Measurements from ENCODE around the gene HOXB7. TPM values are rescaled to one million over a fixed set of nuclear protein-coding genes. Genes with fewer than 3 reads are reported as not detected.
A peak's percentile ranks its signal among the peaks of the same experiment; 100 is the strongest.

The HOXB7 gene
- total and polyA plus RNA-seq, 4 donors: 0.08 to 0.31 (median 0.27) TPM

DNA sequence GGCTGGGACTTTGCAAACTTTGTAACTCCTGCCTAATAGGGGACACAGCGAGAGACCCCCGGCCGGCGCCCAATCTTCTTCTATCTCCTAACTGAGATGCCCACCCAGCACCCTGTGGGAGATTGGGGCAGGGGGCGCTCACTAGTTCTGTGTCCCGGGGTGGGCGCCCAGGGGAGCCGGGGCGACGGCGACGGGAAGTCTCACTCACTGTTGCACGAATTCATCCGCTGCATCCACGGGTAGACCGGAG, 13.4 kb downstream of the HOXB7 start:
- peak overlapping the region in 2 of 3 donors; percentile 2 to 35 for H3K4me3 ChIP-seq (ENCODE audit: low read depth in 1 of 3, low read length in 3 of 3)
- no peaks in the 10 kb centered on the region for H3K9me3 ChIP-seq (ENCODE audit: control insufficient read depth in 4 of 4, low read length in 3 of 4)
- H3K27me3 ChIP-seq (ENCODE audit: control insufficient read depth in 4 of 4, insufficient read depth in 4 of 4, low read length in 3 of 4): peaks cover 4 to 32% (median 11%) of the 10 kb centered on the region in 4 donors
- no peak for DNase-seq (ENCODE audit: low spot score)
- no peak overlapping the region for H3K9ac ChIP-seq (ENCODE audit: low read depth in 1 of 2, low read length in 2 of 2)
- H3K4me1 ChIP-seq (ENCODE audit: control insufficient read depth in 4 of 4, insufficient read depth in 4 of 4, low read length in 3 of 4): peaks cover 0 to 31% (median 4%) of the 10 kb centered on the region in 4 donors
- TF ChIP-seq SP1 (IDR thresholded peaks at IDR 0.05) (no peak), TAF1 (conservative IDR thresholded peaks at IDR 0.05) (no peak), RAD21 (IDR thresholded peaks at IDR 0.05) (no peak), HNF4A (conservative IDR thresholded peaks at IDR 0.05) (no peak), JUND (IDR thresholded peaks at IDR 0.05) (no peak)
- TF ChIP-seq, protein P1, sequence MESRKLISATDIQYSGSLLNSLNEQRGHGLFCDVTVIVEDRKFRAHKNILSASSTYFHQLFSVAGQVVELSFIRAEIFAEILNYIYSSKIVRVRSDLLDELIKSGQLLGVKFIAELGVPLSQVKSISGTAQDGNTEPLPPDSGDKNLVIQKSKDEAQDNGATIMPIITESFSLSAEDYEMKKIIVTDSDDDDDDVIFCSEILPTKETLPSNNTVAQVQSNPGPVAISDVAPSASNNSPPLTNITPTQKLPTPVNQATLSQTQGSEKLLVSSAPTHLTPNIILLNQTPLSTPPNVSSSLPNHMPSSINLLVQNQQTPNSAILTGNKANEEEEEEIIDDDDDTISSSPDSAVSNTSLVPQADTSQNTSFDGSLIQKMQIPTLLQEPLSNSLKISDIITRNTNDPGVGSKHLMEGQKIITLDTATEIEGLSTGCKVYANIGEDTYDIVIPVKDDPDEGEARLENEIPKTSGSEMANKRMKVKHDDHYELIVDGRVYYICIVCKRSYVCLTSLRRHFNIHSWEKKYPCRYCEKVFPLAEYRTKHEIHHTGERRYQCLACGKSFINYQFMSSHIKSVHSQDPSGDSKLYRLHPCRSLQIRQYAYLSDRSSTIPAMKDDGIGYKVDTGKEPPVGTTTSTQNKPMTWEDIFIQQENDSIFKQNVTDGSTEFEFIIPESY (IDR thresholded peaks at IDR 0.05): no peak
- TF ChIP-seq, protein P2, sequence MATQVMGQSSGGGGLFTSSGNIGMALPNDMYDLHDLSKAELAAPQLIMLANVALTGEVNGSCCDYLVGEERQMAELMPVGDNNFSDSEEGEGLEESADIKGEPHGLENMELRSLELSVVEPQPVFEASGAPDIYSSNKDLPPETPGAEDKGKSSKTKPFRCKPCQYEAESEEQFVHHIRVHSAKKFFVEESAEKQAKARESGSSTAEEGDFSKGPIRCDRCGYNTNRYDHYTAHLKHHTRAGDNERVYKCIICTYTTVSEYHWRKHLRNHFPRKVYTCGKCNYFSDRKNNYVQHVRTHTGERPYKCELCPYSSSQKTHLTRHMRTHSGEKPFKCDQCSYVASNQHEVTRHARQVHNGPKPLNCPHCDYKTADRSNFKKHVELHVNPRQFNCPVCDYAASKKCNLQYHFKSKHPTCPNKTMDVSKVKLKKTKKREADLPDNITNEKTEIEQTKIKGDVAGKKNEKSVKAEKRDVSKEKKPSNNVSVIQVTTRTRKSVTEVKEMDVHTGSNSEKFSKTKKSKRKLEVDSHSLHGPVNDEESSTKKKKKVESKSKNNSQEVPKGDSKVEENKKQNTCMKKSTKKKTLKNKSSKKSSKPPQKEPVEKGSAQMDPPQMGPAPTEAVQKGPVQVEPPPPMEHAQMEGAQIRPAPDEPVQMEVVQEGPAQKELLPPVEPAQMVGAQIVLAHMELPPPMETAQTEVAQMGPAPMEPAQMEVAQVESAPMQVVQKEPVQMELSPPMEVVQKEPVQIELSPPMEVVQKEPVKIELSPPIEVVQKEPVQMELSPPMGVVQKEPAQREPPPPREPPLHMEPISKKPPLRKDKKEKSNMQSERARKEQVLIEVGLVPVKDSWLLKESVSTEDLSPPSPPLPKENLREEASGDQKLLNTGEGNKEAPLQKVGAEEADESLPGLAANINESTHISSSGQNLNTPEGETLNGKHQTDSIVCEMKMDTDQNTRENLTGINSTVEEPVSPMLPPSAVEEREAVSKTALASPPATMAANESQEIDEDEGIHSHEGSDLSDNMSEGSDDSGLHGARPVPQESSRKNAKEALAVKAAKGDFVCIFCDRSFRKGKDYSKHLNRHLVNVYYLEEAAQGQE (IDR thresholded peaks at IDR 0.05): no peak
- peak overlapping the region; percentile 32 to 57 for H3K27ac ChIP-seq (ENCODE audit: low read depth in 1 of 2, low read length in 2 of 2)
- 8% methylated on average over 16 of the region's 16 CpGs for WGBS
- no peaks in the 10 kb centered on the region for H3K36me3 ChIP-seq (ENCODE audit: control insufficient read depth in 4 of 4, insufficient read depth in 3 of 4, low read depth in 1 of 4, low read length in 3 of 4)

GRCh38 chr17:48596735-48597527, 13.9 kb downstream of the HOXB7 start:
- no peak overlapping the region for H3K9ac ChIP-seq (ENCODE audit: low read depth in 1 of 2, low read length in 2 of 2)
- H3K4me1 ChIP-seq (ENCODE audit: control insufficient read depth in 4 of 4, insufficient read depth in 4 of 4, low read length in 3 of 4): peaks cover 1 to 30% (median 4%) of the 10 kb centered on the region in 4 donors
- no peaks in the 10 kb centered on the region for H3K9me3 ChIP-seq (ENCODE audit: control insufficient read depth in 4 of 4, low read length in 3 of 4)
- H3K36me3 ChIP-seq (ENCODE audit: control insufficient read depth in 4 of 4, insufficient read depth in 3 of 4, low read depth in 1 of 4, low read length in 3 of 4): no peaks in the 10 kb centered on the region
- no peak for DNase-seq (ENCODE audit: low spot score)
- peaks cover 4 to 30% (median 11%) of the 10 kb centered on the region in 4 donors for H3K27me3 ChIP-seq (ENCODE audit: control insufficient read depth in 4 of 4, insufficient read depth in 4 of 4, low read length in 3 of 4)
- TF ChIP-seq, protein P3, sequence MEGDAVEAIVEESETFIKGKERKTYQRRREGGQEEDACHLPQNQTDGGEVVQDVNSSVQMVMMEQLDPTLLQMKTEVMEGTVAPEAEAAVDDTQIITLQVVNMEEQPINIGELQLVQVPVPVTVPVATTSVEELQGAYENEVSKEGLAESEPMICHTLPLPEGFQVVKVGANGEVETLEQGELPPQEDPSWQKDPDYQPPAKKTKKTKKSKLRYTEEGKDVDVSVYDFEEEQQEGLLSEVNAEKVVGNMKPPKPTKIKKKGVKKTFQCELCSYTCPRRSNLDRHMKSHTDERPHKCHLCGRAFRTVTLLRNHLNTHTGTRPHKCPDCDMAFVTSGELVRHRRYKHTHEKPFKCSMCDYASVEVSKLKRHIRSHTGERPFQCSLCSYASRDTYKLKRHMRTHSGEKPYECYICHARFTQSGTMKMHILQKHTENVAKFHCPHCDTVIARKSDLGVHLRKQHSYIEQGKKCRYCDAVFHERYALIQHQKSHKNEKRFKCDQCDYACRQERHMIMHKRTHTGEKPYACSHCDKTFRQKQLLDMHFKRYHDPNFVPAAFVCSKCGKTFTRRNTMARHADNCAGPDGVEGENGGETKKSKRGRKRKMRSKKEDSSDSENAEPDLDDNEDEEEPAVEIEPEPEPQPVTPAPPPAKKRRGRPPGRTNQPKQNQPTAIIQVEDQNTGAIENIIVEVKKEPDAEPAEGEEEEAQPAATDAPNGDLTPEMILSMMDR (IDR thresholded peaks at IDR 0.05; ENCODE audit: low read depth, low read length, missing input control): no peak
- TF ChIP-seq FOXA1 (IDR thresholded peaks at IDR 0.05) (no peak), EGR1 (IDR thresholded peaks at IDR 0.05; ENCODE audit: low read depth in 2 of 2) (no peak), NR2F2 (IDR thresholded peaks at IDR 0.05) (no peak), FOXA2 (IDR thresholded peaks at IDR 0.05) (no peak), MAX (IDR thresholded peaks at IDR 0.05) (no peak), HNF4G (IDR thresholded peaks at IDR 0.05) (no peak), TAF1 (conservative IDR thresholded peaks at IDR 0.05) (no peak), YY1 (IDR thresholded peaks at IDR 0.05) (no peak)
- TF ChIP-seq, protein P1 (IDR thresholded peaks at IDR 0.05): no peak
- TF ChIP-seq, protein P4, sequence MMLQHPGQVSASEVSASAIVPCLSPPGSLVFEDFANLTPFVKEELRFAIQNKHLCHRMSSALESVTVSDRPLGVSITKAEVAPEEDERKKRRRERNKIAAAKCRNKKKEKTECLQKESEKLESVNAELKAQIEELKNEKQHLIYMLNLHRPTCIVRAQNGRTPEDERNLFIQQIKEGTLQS (IDR thresholded peaks at IDR 0.05): no peak
- TF ChIP-seq, protein P2 (IDR thresholded peaks at IDR 0.05): no peak
- WGBS: 15% methylated on average over 26 of the region's 26 CpGs
- H3K27ac ChIP-seq (ENCODE audit: low read depth in 1 of 2, low read length in 2 of 2): no peak overlapping the region
- H3K4me3 ChIP-seq (ENCODE audit: low read depth in 1 of 3, low read length in 3 of 3): peak overlapping the region in 1 of 3 donors; percentile 35

Measured in liver (tissue), 9 donors.